Sigmoid colon (tissue), 7 donors: ENCODE results near the gene PPEF2. TPM values are rescaled to one million over a fixed set of nuclear protein-coding genes. Genes with fewer than 3 reads are reported as not detected.

ENCODE experiments used
- DNase-seq: peaks from one replicate; pipeline ENCODE4 v3.0.0-alpha.2; 2019
- H3K27ac ChIP-seq, 4 donors: fragments of 200-600 bp; sonication (generic); one replicate each; pipeline ENCODE4 v1.5.1; 2016 to 2019; ENCODE audit warnings: mild to moderate bottlenecking in 1 of 4
- H3K27me3 ChIP-seq, 3 donors: fragments of 200-600 bp; sonication (generic); one replicate each; pipeline ENCODE4 v1.5.1; 2019; ENCODE audit warnings: mild to moderate bottlenecking in 1 of 3
- H3K36me3 ChIP-seq, 4 donors: fragments of 200-600 bp; sonication (generic); one replicate each; pipeline ENCODE4 v1.5.1; 2016 to 2019
- H3K4me1 ChIP-seq, 4 donors: fragments of 200-600 bp; sonication (generic); one replicate each; pipeline ENCODE4 v1.5.1; 2017 to 2019
- H3K4me3 ChIP-seq, 4 donors: fragments of 200-600 bp; sonication (generic); one replicate each; pipeline ENCODE4 v1.5.1; 2017 to 2019; ENCODE audit warnings: mild to moderate bottlenecking in 2 of 4, moderate library complexity in 1 of 4
- H3K9me3 ChIP-seq, 4 donors: fragments of 200-600 bp in 3 of 4; sonication (generic) in 3 of 4; one replicate each; pipeline versions ENCODE4 v1.5.1 to v1.6.1; 2013 to 2019
- EP300 ChIP-seq, 4 donors: sonication (generic); formaldehyde crosslinking; IDR thresholded peaks; one replicate each; pipeline ENCODE4 v1.6.1; 2017; ENCODE audit warnings: antibody characterized with exemption in 4 of 4
- POLR2A ChIP-seq, 2 donors: fragments of 450-650 bp; IDR thresholded peaks; one replicate each; pipeline ENCODE4 v1.6.1; 2016; ENCODE audit warnings: antibody characterized with exemption in 2 of 2, mild to moderate bottlenecking in 2 of 2, moderate library complexity in 2 of 2
- POLR2AphosphoS5 ChIP-seq, 4 donors: sonication (generic); formaldehyde crosslinking; IDR thresholded peaks; one replicate each; pipeline ENCODE4 v1.6.1; 2017; ENCODE audit warnings: antibody characterized with exemption in 4 of 4
- WGBS, 2 donors: extraction: QIAGEN DNeasy Blood & Tissue Kit; methylation state at CpG; one replicate each; pipeline ENCODE4 v1.1.7; 2013; 5-methylcytosine and 5-hydroxymethylcytosine counted together
- intact Hi-C: fragments of 100-400 bp; cut with DNase I; formaldehyde crosslinking; loops from one replicate; pipeline ENCODE4 v1.15.1; 2023
- polyA plus RNA-seq, 3 donors: library from polyadenylated mRNA; stranded (reverse); fragments of 200-250 nt; gene quantifications; one replicate each; pipeline ENCODE4 v1.2.3, GENCODE V29; 2013
- small RNA-seq, 3 donors: library from RNA; depleted of rRNA; stranded (forward); fragments of <200 nt; gene quantifications; one replicate each; pipeline ENCODE3, GENCODE V24; 2016
- total RNA-seq, 4 donors: library from RNA; depleted of rRNA; stranded (reverse); fragments of >200 nt; gene quantifications; one replicate each; pipeline ENCODE4 v1.1.0, GENCODE V29; 2016
- TF ChIP-seq, protein P1 (sequence below), 4 experiments: fragments of 450-650 bp in 3 of 4; fragments of 200-600 bp in 1 of 4; IDR thresholded peaks; one replicate each; pipeline ENCODE4 v1.5.1; 2016 to 2019; ENCODE audit warnings: antibody characterized with exemption in 4 of 4, mild to moderate bottlenecking in 3 of 4, moderate library complexity in 2 of 4
- donor health status: healthy with polysubstance abuse.
- donor health status: Bipolar disorder and iron deficiency.
- donor health status: healthy.

Gene PPEF2
- total and polyA plus RNA-seq, 7 donors = 0.03 to 0.33 (median 0.28) TPM; not detected in 4

DNA sequence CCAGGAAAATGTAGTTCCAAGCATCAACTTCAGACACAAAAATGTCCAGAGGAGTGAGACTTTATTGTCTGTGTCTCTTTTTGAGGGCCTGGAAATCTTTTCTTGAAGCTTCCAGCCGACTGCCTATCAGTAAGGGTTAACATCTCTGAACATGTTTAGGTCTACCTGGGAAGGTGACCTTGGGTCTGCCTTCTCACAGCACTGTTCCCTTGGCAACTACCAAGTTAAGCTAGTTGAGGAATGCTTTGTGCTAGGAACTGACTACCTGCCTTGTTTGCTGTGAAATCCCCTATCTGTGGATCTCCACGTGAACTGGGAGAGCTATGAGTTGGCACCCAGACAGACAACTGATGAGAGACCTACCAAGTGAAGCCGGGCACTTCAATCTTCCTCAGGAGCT, 81.6 kb downstream of the PPEF2 start:
- Histone ChIP-seq H3K4me3 (no peak overlapping the region), H3K36me3 (no peaks in the 10 kb centered on the region), H3K4me1 (peaks cover 0 to 3% (median 0%) of the 10 kb centered on the region in 4 donors), H3K27ac (no peak overlapping the region), H3K9me3 (no peaks in the 10 kb centered on the region), H3K27me3 (no peaks in the 10 kb centered on the region)
- DNase-seq = no peak
- intact Hi-C loops = no loop called here
- 90 to 92% methylated on average over 3 of the region's 3 CpGs for WGBS, 2 donors
- TF ChIP-seq POLR2AphosphoS5 (IDR thresholded peaks at IDR 0.05) = no peak
- no peak for TF ChIP-seq POLR2A (IDR thresholded peaks at IDR 0.05)
- TF ChIP-seq, protein P1, sequence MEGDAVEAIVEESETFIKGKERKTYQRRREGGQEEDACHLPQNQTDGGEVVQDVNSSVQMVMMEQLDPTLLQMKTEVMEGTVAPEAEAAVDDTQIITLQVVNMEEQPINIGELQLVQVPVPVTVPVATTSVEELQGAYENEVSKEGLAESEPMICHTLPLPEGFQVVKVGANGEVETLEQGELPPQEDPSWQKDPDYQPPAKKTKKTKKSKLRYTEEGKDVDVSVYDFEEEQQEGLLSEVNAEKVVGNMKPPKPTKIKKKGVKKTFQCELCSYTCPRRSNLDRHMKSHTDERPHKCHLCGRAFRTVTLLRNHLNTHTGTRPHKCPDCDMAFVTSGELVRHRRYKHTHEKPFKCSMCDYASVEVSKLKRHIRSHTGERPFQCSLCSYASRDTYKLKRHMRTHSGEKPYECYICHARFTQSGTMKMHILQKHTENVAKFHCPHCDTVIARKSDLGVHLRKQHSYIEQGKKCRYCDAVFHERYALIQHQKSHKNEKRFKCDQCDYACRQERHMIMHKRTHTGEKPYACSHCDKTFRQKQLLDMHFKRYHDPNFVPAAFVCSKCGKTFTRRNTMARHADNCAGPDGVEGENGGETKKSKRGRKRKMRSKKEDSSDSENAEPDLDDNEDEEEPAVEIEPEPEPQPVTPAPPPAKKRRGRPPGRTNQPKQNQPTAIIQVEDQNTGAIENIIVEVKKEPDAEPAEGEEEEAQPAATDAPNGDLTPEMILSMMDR (IDR thresholded peaks at IDR 0.05) = no peak
- no peak for TF ChIP-seq EP300 (IDR thresholded peaks at IDR 0.05)

DNA sequence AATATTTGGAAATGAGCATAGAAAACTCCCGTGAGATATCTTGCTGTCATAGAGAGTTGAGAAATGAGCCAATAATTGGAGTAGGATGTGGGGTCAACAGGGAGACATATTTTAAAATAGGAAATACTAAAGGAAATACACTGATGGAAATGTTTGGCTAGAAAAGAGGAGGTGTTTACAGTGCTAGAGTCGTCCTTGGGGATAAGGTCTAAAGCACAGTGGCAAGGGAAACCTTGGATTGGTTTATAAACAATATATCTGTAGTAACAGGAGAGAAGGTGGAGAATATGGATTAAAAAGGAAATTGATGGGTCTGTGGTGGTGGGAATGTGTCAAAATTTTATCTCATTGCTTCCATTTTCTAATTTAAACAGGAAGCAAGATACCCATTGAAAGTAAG, 82.1 kb downstream of the PPEF2 start:
- TF ChIP-seq, protein P1 (IDR thresholded peaks at IDR 0.05) = no peak
- TF ChIP-seq POLR2A (IDR thresholded peaks at IDR 0.05) = no peak
- no peak for TF ChIP-seq EP300 (IDR thresholded peaks at IDR 0.05)
- TF ChIP-seq POLR2AphosphoS5 (IDR thresholded peaks at IDR 0.05) = no peak
- DNase-seq = no peak
- intact Hi-C loops = no loop called here
- Histone ChIP-seq H3K27ac (no peak overlapping the region), H3K36me3 (peaks cover 1 to 4% (median 3%) of the 10 kb centered on the region in 4 donors), H3K9me3 (no peaks in the 10 kb centered on the region), H3K27me3 (no peaks in the 10 kb centered on the region), H3K4me3 (no peak overlapping the region), H3K4me1 (peaks cover 0 to 3% (median 0%) of the 10 kb centered on the region in 4 donors)
- 52 to 58% methylated on average over 2 of the region's 2 CpGs for WGBS, 2 donors

DNA sequence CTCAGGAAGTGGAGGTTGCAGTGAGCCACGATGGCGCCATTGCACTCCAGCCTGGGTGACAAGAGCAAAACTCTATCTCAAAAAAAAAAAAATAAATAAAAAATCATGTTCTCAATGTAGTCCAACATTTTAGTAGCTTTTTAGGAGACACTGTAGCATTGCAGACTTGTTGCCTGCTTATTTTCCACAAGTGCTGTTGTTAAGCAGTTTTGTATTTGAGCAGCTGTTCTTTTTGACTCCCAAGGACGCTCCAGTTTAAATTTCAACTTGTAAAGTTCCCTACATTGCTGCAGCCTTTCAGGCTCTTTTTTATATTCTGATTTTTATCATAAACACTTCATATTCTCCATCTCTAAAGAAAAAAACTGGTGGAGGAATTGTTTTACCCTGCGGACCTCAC, 83.1 kb downstream of the PPEF2 start:
- H3K27me3 ChIP-seq = no peaks in the 10 kb centered on the region
- no peaks in the 10 kb centered on the region for H3K9me3 ChIP-seq
- H3K27ac ChIP-seq = no peak overlapping the region
- intact Hi-C loops = no loop called here
- H3K36me3 ChIP-seq = peaks cover 9 to 15% (median 12%) of the 10 kb centered on the region in 4 donors
- no peak overlapping the region for H3K4me3 ChIP-seq
- DNase-seq = no peak
- TF ChIP-seq, protein P1 (IDR thresholded peaks at IDR 0.05) = no peak
- TF ChIP-seq POLR2A (IDR thresholded peaks at IDR 0.05) (no peak), EP300 (IDR thresholded peaks at IDR 0.05) (no peak), POLR2AphosphoS5 (IDR thresholded peaks at IDR 0.05) (no peak)
- peaks cover 0 to 3% (median 0%) of the 10 kb centered on the region in 4 donors for H3K4me1 ChIP-seq
- WGBS, 2 donors = 60 to 82% methylated on average over 4 of the region's 4 CpGs

DNA sequence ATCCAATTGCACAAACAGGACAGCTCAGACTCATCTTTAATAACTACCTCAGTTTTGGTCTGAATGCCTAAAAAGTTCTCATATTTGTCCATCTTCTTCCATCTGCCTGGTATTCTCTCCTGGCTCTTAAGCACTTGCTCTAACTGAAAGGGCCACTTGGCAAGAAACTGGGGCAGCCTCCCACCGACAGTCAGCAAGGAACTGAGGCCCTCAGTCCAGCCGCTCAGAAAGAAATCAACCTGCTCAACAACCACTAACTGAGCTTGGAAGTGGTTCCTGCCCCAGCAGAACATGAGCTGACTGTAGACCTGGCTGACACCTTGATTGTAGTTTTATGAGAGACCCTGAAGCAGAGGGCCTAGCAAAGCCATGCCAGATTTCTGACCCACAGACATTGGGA, 84.4 kb downstream of the PPEF2 start:
- Histone ChIP-seq H3K9me3 (no peaks in the 10 kb centered on the region), H3K36me3 (peaks cover 9 to 27% (median 15%) of the 10 kb centered on the region in 4 donors), H3K4me3 (no peak overlapping the region), H3K27me3 (no peaks in the 10 kb centered on the region), H3K27ac (no peak overlapping the region), H3K4me1 (peaks cover 0 to 3% (median 0%) of the 10 kb centered on the region in 4 donors)
- intact Hi-C loops = no loop called here
- 95 to 96% methylated on average over 2 of the region's 2 CpGs for WGBS, 2 donors
- TF ChIP-seq POLR2AphosphoS5 (IDR thresholded peaks at IDR 0.05) = no peak
- TF ChIP-seq EP300 (IDR thresholded peaks at IDR 0.05) = no peak
- TF ChIP-seq POLR2A (IDR thresholded peaks at IDR 0.05) = no peak
- TF ChIP-seq, protein P1 (IDR thresholded peaks at IDR 0.05) = no peak
- DNase-seq = no peak

Small RNA genes within 50 kb of the gene (small RNA-seq; reads per million reads assigned to genes)
- gene RNU2-16P = 0 reads per million in 3 donors

Other genes starting within 250 kb of the PPEF2 start
- 100 to 1,000 TPM; 102 to 141 (median 119) TPM for gene G3BP2, start 229.0 kb downstream of the PPEF2 start, total RNA-seq
- 10 to 100 TPM; 60.7 to 83.7 (median 61.7) TPM for gene G3BP2, start 229.0 kb downstream of the PPEF2 start, polyA plus RNA-seq
- gene USO1, start 177.9 kb downstream of the PPEF2 start, total RNA-seq = 10 to 100 TPM; 66.5 to 99.4 (median 77.6) TPM
- gene USO1, start 177.9 kb downstream of the PPEF2 start, polyA plus RNA-seq = 10 to 100 TPM; 21.0 to 30.6 (median 21.6) TPM
- 10 to 100 TPM; 23.3 to 60.6 (median 34.1) TPM for gene NAAA, start 38.6 kb upstream of the PPEF2 start, total RNA-seq
- 10 to 100 TPM; 43.7 to 53.1 (median 45.6) TPM for gene NAAA, start 38.6 kb upstream of the PPEF2 start, polyA plus RNA-seq
- 10 to 100 TPM; 33.1 to 38.8 (median 34.2) TPM for gene SDAD1, start 88.5 kb upstream of the PPEF2 start, total RNA-seq
- gene SDAD1, start 88.5 kb upstream of the PPEF2 start, polyA plus RNA-seq = 10 to 100 TPM; 14.1 to 18.3 (median 15.0) TPM
- not detected for gene CXCL9, start 105.1 kb upstream of the PPEF2 start, total RNA-seq
- 10 to 100 TPM in 1 of 3 donors, 1 to 10 TPM in 1, not detected in 1; 4.9 to 56.9 TPM for gene CXCL9, start 105.1 kb upstream of the PPEF2 start, polyA plus RNA-seq
- gene CXCL10, start 121.0 kb upstream of the PPEF2 start, total RNA-seq = not detected
- 10 to 100 TPM in 2 of 3 donors, not detected in 1; 13.4 to 77.1 TPM for gene CXCL10, start 121.0 kb upstream of the PPEF2 start, polyA plus RNA-seq
- not detected for gene CXCL11, start 133.6 kb upstream of the PPEF2 start, total RNA-seq
- 10 to 100 TPM in 1 of 3 donors, not detected in 2; 22.0 TPM for gene CXCL11, start 133.6 kb upstream of the PPEF2 start, polyA plus RNA-seq
- 1 to 10 TPM; 3.0 to 6.4 (median 5.1) TPM for gene ART3, start 172.3 kb upstream of the PPEF2 start, total RNA-seq
- gene ART3, start 172.3 kb upstream of the PPEF2 start, polyA plus RNA-seq = 1 to 10 TPM in 1 of 3 donors, not detected in 2; 5.1 TPM
- gene NUP54, start 245.9 kb upstream of the PPEF2 start, total RNA-seq = 10 to 100 TPM; 38.0 to 57.9 (median 48.1) TPM
- 10 to 100 TPM; 16.6 to 21.9 (median 18.6) TPM for gene NUP54, start 245.9 kb upstream of the PPEF2 start, polyA plus RNA-seq